H1 (cell line): ENCODE results near the gene CNTN5.
A peak's percentile ranks its signal among the peaks of the same experiment; 100 is the strongest.

Source experiments
- CEBPB ChIP-seq: IDR thresholded peaks from 2 replicates; pipeline ENCODE4 v1.6.1; 2012; ENCODE audit warnings: low read depth, low read length
- POLR2A ChIP-seq, 2 experiments: IDR thresholded peaks; 1 replicate in 1 of 2; 2 replicates in 1 of 2; pipeline ENCODE4 v1.6.1; 2011; ENCODE audit warnings: low read depth in 2 of 2, low read length in 2 of 2, mild to moderate bottlenecking in 2 of 2; ENCODE audit errors: control extremely low read depth in 1 of 2
- POLR2AphosphoS5 ChIP-seq: IDR thresholded peaks from 2 replicates; pipeline ENCODE4 v1.6.1; 2011; ENCODE audit warnings: low read depth, low read length
- SRF ChIP-seq: IDR thresholded peaks from 2 replicates; pipeline ENCODE4 v1.6.1; 2011; ENCODE audit warnings: mild to moderate bottlenecking, low read depth, low read length, moderate library complexity
- TF ChIP-seq, protein P1 (sequence below): IDR thresholded peaks from 2 replicates; pipeline ENCODE4 v1.6.1; 2011; ENCODE audit warnings: low read length, improper control_type of control experiment

DNA sequence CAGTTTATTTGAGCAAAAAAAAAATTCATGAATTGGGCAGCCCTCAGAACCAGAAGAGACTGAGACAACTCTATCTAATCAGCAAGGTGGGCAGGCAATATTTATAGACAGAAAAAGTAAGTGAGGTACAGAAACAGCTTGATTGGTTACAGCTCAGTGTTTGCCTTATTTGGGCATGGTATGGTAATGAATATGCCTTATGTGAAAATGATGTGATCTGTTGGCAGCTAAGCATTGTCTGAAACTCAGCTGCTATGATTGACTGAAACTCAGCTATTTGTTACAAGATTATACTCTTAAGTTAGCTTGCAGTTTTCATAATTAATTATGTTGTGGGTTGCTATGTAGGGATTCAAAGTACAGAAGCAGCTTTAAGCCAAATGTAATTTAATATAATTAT lies 127.6 kb downstream of the CNTN5 start:
- TF ChIP-seq SRF (peak; percentile 96), POLR2A (IDR thresholded peaks at IDR 0.05; ENCODE audit: control extremely low read depth in 1 of 2, low read depth in 2 of 2, low read length in 2 of 2) (no peak), CEBPB (no peak), POLR2AphosphoS5 (no peak)
- TF ChIP-seq, protein P1, sequence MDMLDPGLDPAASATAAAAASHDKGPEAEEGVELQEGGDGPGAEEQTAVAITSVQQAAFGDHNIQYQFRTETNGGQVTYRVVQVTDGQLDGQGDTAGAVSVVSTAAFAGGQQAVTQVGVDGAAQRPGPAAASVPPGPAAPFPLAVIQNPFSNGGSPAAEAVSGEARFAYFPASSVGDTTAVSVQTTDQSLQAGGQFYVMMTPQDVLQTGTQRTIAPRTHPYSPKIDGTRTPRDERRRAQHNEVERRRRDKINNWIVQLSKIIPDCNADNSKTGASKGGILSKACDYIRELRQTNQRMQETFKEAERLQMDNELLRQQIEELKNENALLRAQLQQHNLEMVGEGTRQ: no peak
